Renal cortex interstitium (tissue), 11 donors: Measurements from ENCODE around the gene MGMT. TPM values are rescaled to one million over a fixed set of nuclear protein-coding genes. Genes with fewer than 3 reads are reported as not detected.

Source experiments
- DNase-seq, 11 donors: peaks; one replicate each; pipeline ENCODE4 v3.0.0-alpha.2; 2013; ENCODE audit warnings: low read depth in 9 of 11, low spot score in 4 of 11; ENCODE audit errors: extremely low read depth in 1 of 11
- polyA plus RNA-seq, 3 donors: library from polyadenylated mRNA; unstranded; fragments of 120-200 nt; gene quantifications; one replicate each; pipeline ENCODE4 v1.2.1, GENCODE V29; 2013; ENCODE audit not compliant: insufficient read length in 3 of 3

The MGMT gene
- polyA plus RNA-seq, 3 donors, result 17.5 to 22.7 (median 20.5) TPM

DNA sequence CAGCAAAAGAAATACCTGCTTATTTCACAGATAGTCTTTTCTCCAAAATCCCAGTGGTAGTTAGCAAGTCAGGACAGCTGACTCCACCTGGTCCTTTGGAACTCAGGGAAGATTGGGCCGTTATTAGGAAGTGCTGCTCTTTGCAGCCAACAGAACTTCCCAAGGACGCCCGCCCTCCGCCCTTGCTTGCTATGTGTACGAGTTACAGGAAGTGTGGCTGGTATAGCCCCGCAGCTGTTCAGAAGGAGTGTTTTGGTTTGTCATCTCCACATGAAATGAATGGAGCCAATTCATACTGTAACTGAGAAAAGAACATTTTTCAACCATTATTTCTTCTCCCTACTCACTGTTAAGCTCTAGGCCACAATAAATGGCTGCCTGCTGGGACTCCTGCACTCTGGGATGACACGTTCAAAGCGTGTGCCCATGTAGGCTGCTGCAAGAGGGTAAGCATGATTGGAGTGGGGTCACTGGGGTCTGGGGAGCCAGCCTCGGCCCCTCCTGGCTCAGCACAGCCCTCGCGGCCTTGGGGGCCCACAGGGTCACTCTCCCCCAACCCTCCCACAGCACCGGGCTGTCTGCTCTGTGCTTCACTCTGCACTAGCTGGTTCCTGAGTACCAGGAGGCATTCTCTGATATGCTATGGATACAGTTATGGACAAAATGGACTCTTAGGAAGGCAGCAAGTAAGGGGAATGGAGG, 253.0 kb downstream of the MGMT start:
- DNase-seq, result no peak

DNA sequence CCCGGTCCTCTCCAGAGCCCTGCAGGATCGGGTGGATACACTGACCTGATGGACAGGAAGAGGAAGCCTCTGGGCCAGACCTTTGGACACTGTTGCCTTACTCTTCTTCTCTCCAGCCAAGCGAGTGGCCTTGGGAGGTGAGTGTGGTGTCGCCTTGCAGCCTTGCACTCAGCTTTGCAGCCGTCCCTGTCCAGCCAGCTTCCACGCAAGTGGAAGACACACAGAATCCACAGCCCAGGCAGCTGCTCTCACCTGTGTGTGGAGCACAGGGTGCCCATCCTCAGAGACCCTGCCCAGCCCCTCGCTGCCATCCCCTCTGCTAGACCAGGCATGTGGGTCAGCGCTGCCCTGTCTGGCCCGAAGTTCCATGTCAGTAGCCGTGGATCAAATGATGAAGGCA, 258.0 kb downstream of the MGMT start:
- DNase-seq, result no peak

DNA sequence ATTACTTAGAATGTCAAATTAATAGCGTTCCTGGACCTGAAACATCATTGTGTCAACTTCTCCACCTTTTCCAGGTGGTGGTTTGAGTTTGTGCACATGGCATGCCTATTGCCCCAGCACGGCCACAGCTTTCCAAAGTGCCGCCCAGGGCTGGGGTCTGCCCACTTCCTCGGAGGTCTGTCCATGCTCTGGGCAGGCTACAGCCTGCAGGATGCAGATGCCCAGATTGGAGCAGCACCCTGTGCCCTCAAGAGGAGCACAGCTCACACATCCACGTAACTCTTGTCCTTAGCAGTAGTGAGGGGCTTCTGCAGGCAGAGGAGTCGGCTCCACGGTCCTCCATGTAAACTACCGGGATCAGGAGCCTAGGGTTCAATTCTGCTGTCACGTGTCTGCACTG, 258.4 kb downstream of the MGMT start:
- no peak for DNase-seq

DNA sequence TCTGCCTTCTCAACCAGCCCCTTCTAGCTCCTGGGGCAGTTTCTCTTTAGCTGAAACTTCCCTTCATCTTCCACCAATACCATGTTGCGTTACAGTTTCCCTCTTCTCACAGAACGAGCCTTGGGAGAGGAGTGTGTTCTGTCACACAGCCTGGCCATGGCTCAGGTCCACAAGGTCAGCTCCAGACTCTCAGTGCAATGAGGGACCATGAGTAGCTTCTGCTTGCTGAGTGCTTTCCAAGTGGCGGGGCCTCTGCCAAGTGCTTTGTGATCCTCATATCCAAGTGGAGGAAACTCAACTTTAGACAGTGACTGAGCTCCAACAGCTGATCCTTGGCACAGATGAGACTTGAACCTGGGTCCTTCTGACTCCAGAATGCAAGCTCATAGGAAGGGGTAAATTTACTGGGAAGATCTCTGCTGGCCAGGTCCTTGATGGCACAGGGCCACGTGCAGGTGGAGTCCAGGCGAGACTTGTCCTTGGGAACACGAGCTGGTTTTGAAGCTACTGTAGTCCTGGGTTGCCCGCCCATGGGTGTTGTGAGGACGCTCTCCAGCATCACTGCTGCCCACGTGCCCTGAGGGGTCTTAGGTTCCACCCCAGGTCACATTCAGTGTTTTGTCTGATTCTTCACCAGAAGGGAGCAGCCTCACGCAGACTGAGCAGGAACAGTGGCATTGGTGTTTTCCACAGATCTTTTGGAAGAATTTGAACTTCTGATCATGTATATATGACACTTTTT, 259.0 kb downstream of the MGMT start:
- DNase-seq, result no peak

DNA sequence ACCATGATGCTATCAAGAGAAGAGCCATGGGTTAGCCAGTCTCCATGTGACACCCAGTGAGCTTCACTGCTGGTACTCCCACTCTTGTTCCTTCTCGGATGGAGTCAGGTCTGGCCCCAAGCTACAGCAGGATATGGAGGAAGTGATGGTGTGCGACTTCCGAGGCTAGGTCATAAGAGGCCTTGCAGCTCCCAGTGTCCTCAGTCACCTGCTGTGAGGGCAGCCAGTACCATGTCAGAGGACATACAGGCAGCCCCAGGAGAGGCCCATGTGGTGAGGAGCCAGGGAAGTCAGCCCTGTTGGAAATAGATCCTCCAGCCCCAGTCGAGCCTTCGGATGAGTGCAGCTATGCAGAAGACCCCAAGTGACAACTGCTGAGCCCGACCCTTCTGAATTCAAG, 260.0 kb downstream of the MGMT start:
- no peak for DNase-seq

DNA sequence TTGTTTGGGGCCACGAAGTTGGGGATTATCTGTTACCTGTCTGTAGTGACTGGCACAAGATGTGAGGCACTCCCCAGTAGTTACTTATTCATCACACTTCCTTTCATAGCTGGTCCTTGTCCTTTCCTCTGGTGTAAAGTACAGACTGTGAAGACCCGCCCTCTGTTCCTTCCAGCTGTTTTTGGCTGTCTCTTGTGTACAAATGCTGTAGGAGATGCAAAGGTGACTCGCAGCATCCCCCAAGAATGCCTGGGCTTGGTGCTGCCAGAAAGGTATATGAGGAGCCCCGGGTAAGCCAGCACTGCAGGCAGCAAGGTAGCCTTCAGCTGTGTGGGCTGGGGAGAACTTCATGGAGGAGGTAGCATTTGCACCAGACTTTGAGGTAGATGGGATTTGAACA, 260.5 kb downstream of the MGMT start:
- no peak for DNase-seq

DNA sequence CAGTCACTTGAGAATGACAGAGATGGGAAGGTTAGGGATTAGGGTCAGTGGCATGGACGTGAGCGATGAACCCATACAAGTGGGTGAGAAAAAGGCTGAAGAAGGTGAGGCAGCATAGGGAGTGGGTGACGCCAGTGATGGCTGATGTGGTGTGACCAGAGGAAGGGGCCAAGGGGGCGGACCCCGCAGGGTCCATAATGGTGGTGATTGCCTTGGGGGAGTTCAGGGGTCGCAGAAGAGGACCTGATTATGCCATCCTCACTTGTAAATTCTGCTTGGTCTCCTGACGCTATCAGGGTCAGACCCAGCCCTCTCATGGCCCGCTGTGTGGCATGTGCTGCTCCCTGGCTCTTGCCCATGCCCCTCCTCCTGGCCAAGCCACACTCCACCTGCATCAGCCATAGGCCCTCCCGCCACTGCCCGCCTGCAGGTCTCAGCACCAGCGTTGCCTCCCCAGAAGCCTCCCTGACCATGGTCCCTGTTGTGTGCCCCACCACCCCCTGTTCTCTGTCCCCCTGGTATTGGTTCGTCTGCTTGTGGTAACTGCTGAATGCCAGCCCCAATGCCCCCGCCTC, 261.3 kb downstream of the MGMT start:
- DNase-seq, result no peak

DNA sequence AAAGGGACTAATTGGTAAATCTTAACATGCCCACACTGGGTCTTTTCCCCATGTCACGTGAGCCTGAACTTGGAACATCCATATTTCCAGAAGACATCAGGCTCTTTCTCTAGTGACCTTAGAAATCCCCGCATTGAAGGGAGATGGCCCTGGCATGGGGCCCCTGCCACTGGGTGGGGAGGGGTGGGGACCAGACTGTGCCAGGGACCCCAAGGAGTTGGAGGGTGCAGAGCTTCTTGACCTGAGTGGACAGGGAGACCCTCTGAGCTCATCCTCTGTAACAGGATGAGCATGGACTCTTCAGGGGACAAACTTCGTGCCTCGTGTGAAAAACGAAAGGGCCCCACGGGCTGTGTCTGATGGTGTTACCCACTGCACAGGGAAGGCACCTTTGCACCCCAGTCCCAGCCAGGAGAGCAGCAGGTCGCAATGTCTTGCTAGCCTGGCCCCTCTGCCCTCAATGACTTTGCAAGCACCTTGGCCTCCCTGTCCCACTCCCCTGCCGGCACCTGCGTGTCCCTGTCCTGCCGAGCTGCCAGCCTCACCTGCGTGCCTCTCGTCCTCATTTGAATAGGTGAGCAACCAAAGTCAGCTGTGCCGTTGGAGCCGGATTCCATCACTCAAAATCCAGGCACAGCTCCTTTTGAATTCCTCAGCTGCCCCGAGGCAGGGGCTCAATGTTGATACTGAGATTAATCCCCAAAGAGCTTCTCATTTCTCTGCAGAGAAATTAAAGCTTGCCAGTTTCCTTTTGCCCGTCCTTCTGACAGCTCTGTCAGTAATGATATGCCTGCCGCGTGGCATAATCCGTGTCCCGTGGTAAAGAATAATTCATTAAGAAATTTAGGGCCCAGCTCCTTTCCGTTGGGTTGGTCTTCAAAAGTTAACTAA, 262.1 kb downstream of the MGMT start:
- DNase-seq, result no peak

DNA sequence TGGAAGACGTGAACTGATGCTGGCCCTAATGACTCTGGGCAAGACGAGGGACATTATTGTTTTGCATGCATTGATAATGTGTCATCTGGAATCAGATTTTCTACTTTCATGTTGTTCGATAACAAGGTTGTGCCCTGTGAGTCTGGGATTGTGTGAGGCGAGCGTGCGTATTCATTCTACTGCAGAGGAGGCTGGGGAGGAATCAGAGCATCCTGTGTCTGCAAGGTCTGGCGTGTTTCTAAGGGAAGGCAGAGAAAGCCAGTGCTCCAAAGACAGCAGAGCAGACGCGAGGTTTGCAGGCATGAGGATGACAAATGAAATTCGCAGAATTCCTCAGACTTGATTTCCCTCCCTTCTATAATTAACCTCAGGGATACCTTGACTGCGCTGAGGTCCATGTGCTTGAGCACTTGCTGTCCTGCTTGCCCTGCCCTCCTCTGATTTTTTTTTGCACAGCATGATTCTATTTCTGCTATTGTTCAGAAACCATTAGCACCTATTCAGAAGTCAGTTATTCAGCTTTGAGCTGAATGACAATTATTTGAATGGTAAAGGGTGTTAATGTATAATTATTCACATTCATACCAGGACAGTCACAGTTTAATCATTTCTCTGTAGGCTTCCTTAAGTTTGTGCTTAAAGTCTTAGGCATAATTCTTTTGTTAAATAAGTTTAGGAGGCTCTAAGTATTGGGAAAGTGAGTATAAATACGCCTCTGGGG, 263.4 kb downstream of the MGMT start:
- no peak for DNase-seq

DNA sequence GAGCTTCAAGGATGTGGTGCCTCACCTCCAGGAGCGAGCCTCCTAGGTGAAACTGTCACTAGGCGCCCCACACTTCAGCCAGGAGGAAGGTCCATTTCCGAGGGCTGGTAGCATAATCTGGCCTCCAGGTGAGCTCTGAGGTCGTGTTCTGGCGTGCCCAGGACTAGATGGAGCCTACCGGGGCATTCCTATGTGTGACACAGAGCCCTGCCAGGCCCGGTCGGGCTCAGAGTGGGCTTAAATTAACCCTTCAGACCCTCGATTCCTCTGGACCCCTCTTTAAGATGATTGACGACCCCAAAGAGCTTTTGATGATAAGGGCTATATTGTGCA, 263.9 kb downstream of the MGMT start:
- no peak for DNase-seq

DNA sequence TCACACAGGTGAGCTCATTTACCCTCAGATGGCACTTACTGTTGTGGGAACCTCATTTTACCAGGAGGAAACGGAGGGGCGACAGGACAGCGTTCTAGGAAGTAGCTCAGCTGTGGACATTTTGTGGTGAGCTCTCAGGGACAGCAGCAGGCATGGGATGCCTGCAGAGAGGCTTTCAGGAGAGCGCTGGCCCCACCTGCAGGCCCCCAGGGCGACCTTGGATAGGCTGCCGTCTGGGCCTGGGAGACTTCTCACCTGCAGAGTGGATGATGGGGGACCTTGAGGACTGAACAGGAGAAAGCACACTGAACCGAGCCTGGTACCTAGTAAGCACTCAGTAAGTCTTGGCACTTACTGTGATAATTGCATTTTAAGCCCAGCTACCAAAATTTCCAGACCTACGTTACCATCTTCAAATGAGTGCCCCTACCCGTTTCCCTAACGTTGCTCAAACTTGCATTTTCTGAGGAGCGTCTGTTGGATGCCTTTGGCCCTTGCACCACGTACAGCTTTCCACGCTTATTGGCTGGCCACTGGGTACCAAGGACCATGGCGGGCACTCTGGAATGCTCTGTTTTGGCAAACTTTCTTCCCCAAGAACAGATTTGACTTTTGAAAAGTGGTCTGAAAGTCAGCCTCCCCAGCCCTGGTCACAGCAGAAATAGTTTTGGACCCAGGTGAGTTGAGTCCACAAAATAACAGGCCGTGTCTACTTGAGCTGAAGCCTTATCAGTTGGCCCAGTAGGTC, 273.7 kb downstream of the MGMT start:
- DNase-seq, result no peak

DNA sequence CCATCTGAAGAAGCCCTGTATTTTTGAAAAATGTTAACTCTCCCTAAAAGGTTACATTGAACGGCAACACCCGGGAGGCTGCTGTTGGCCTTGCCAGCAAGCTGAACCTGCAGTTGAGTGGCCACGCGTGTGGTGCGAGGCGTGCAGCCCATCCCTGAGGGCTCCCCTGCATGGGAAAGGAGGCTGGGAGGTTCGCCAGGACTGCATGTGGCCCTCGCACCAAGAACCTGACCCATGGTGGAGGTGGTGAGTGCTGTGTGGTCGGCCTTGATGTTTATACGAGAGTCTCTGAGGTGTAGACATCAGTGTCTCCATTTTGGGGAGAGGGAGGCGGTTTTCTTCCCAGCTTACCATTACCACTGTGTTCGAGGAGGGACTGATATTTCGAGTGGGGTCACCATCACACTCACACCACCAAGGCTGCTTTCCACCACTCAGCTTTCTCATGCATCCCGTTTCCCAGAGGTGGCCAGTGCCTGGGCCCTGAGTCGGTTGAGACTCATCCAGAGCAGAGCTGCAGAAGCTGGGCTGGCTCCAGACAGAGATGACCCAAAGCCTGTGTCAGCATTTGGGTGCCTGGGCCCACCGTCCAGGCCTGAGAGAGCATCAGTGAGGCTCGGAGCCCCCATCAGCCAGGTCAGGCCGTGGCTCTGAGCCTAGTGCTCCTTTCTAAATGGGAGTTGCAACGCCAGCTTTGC, 274.4 kb downstream of the MGMT start:
- DNase-seq, result no peak

DNA sequence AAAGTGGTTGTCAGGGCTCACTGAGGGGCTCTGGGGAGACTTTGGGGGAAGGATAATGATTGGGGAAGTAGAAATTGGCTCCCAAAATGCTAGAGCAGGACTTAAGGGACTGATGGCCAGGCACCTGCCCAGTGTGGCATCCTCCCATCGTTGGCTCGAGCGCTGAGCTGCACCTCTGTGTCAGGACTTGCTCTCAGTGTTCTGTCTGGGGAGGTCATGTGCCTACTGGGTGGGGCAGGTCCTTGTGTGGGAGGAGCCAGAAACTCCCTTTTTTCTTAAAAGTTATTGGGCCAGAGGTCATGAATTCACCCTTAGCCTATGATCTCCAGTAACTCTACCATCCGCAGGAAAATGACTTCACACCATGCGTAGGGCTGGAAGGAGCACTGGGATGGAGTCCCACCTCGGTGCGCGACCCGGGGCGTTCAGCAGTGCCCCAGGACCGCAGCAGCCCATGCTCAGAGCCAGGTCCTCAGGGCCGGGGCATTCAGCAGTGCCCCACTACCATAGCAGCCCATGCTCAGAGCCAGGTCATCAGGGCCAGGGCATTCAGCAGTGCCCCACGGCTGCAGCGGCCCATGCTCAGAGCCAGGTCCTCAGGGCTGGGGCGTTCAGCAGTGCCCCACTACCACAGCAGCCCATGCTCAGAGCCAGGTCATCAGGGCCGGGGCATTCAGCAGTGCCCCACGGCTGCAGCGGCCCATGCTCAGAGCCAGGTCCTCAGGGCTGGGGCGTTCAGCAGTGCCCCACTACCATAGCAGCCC, 275.1 kb downstream of the MGMT start:
- no peak for DNase-seq

DNA sequence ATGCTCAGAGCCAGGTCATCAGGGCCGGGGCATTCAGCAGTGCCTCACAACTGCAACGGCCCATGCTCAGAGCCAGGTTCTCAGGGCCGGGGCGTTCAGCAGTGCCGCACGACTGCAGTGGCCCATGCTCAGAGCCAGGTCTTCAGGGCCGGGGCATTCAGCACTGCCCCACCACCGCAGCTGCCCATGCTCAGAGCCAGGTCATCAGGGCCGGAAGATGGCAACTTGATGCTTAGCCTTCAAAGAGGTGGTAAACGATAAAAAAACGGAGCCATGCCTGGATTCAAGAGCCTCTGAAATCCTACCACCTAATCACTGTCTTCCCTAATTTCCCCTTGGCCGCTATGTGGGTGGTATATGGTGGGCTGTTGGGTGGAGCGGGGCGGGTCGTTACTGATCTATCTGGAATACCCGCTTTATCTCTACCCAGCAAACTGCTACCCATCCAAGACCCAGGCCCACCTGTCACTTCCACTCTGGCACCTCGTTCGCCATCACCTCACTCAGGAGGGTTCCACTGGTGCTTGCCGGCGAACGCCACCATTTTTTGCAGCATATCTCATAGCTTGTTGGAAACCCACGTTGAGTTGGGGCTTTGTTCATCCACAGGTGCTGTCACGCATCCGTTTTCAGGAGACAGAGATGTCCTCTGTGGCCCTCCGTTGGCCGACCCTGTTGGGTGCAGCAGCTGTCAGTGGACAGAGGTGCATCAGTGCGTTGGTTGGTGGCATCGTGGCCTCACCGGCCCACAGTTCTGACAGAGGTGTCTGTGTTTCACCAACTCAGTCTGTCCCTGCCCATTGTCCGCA, 275.9 kb downstream of the MGMT start:
- DNase-seq, result no peak

DNA sequence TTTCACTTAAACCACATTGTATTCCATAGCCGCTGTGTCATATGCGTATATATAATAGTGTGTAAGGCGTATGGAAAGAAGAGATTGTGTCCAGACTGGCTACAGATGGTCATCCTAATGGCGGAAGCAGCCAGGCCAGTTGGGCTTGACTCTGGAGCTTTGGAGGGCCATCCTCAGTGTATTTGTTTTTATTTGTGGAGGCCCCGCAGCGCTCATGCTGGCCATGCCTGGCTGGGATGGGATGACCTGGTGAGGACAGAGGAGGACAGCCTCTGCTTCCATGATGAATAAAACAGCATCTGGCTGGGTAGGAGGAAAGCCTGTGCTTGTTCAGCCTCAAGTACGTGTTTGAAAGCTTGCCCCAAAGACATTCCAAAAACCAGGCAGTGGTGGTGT, 276.7 kb downstream of the MGMT start:
- DNase-seq, result no peak
